ENCODE measurements around the gene RTN4. TPM values are rescaled to one million over a fixed set of nuclear protein-coding genes. Genes with fewer than 3 reads are reported as not detected.

Gene RTN4
- total and polyA plus RNA-seq, 4 donors, result 199 to 652 (median 553) TPM

GRCh38 chr2:54947646-54948045, 102.6 kb downstream of the RTN4 start:
- peak in 2 of 6 donors; percentile 57 to 66 for DNase-seq (ENCODE audit: low read depth in 4 of 6, low spot score in 6 of 6)
- H3K4me1 ChIP-seq (ENCODE audit: control insufficient read depth, insufficient read depth, low read length), result peaks cover 25% of the 10 kb centered on the region
- H3K27ac ChIP-seq (ENCODE audit: low read depth, low read length), result no peak overlapping the region
- no peak overlapping the region for H3K4me3 ChIP-seq (ENCODE audit: low read depth, low read length)
- no peaks in the 10 kb centered on the region for H3K27me3 ChIP-seq (ENCODE audit: control insufficient read depth, insufficient read depth, low read length)
- peaks cover 2% of the 10 kb centered on the region for H3K36me3 ChIP-seq (ENCODE audit: control insufficient read depth, insufficient read depth, low read length)
- H3K9me3 ChIP-seq (ENCODE audit: control insufficient read depth, insufficient read depth, low read length), result no peaks in the 10 kb centered on the region
- WGBS (ENCODE audit: insufficient coverage), result 32% methylated on average over 9 of the region's 9 CpGs

- no peaks in the 10 kb centered on the region for H3K9me3 ChIP-seq (ENCODE audit: control insufficient read depth, insufficient read depth, low read length)
- H3K36me3 ChIP-seq (ENCODE audit: control insufficient read depth, insufficient read depth, low read length), result peaks cover 2% of the 10 kb centered on the region
- H3K27ac ChIP-seq (ENCODE audit: low read depth, low read length), result no peak overlapping the region
- H3K4me3 ChIP-seq (ENCODE audit: low read depth, low read length), result no peak overlapping the region
- WGBS (ENCODE audit: insufficient coverage), result no CpG with 5 or more reads among the region's 11 CpGs
- DNase-seq (ENCODE audit: low read depth in 4 of 6, low spot score in 6 of 6), result peak in 2 of 6 donors; percentile 42 to 65
- H3K4me1 ChIP-seq (ENCODE audit: control insufficient read depth, insufficient read depth, low read length), result peaks cover 25% of the 10 kb centered on the region
- no peaks in the 10 kb centered on the region for H3K27me3 ChIP-seq (ENCODE audit: control insufficient read depth, insufficient read depth, low read length)
Measured at GRCh38 chr2:54947136-54947535, 103.1 kb downstream of the RTN4 start.

GRCh38 chr2:54946220-54946805, 103.9 kb downstream of the RTN4 start:
- H3K27ac ChIP-seq (ENCODE audit: low read depth, low read length), result no peak overlapping the region
- peaks cover 2% of the 10 kb centered on the region for H3K36me3 ChIP-seq (ENCODE audit: control insufficient read depth, insufficient read depth, low read length)
- no peak for DNase-seq (ENCODE audit: low read depth in 4 of 6, low spot score in 6 of 6)
- H3K4me1 ChIP-seq (ENCODE audit: control insufficient read depth, insufficient read depth, low read length), result peaks cover 29% of the 10 kb centered on the region
- no peaks in the 10 kb centered on the region for H3K27me3 ChIP-seq (ENCODE audit: control insufficient read depth, insufficient read depth, low read length)
- H3K4me3 ChIP-seq (ENCODE audit: low read depth, low read length), result no peak overlapping the region
- no peaks in the 10 kb centered on the region for H3K9me3 ChIP-seq (ENCODE audit: control insufficient read depth, insufficient read depth, low read length)
- 94% methylated on average over 3 of the region's 9 CpGs for WGBS (ENCODE audit: insufficient coverage)

- peak in 1 of 6 donors; percentile 83 for DNase-seq (ENCODE audit: low read depth in 4 of 6, low spot score in 6 of 6)
- Histone ChIP-seq H3K27me3 (ENCODE audit: control insufficient read depth, insufficient read depth, low read length) (no peaks in the 10 kb centered on the region), H3K4me3 (ENCODE audit: low read depth, low read length) (no peak overlapping the region), H3K27ac (ENCODE audit: low read depth, low read length) (peak overlapping the region; percentile 47), H3K36me3 (ENCODE audit: control insufficient read depth, insufficient read depth, low read length) (peaks cover 2% of the 10 kb centered on the region), H3K4me1 (ENCODE audit: control insufficient read depth, insufficient read depth, low read length) (peaks cover 31% of the 10 kb centered on the region), H3K9me3 (ENCODE audit: control insufficient read depth, insufficient read depth, low read length) (no peaks in the 10 kb centered on the region)
- WGBS (ENCODE audit: insufficient coverage), result 57% methylated on average over 7 of the region's 8 CpGs
Measured at GRCh38 chr2:54945391-54946219, 104.6 kb downstream of the RTN4 start.

- H3K36me3 ChIP-seq (ENCODE audit: control insufficient read depth, insufficient read depth, low read length), result peaks cover 2% of the 10 kb centered on the region
- no peaks in the 10 kb centered on the region for H3K27me3 ChIP-seq (ENCODE audit: control insufficient read depth, insufficient read depth, low read length)
- H3K4me3 ChIP-seq (ENCODE audit: low read depth, low read length), result no peak overlapping the region
- DNase-seq (ENCODE audit: low read depth in 4 of 6, low spot score in 6 of 6), result no peak
- no peak overlapping the region for H3K27ac ChIP-seq (ENCODE audit: low read depth, low read length)
- WGBS (ENCODE audit: insufficient coverage), result 75% methylated on average over 1 of the region's 1 CpG
- peaks cover 31% of the 10 kb centered on the region for H3K4me1 ChIP-seq (ENCODE audit: control insufficient read depth, insufficient read depth, low read length)
- H3K9me3 ChIP-seq (ENCODE audit: control insufficient read depth, insufficient read depth, low read length), result no peaks in the 10 kb centered on the region
Measured at GRCh38 chr2:54944724-54945326, 105.4 kb downstream of the RTN4 start.

- Histone ChIP-seq H3K27me3 (ENCODE audit: control insufficient read depth, insufficient read depth, low read length) (no peaks in the 10 kb centered on the region), H3K4me3 (ENCODE audit: low read depth, low read length) (no peak overlapping the region), H3K27ac (ENCODE audit: low read depth, low read length) (no peak overlapping the region), H3K9me3 (ENCODE audit: control insufficient read depth, insufficient read depth, low read length) (no peaks in the 10 kb centered on the region), H3K4me1 (ENCODE audit: control insufficient read depth, insufficient read depth, low read length) (peaks cover 20% of the 10 kb centered on the region), H3K36me3 (ENCODE audit: control insufficient read depth, insufficient read depth, low read length) (no peaks in the 10 kb centered on the region)
- no peak for DNase-seq (ENCODE audit: low read depth in 4 of 6, low spot score in 6 of 6)
- WGBS (ENCODE audit: insufficient coverage), result 90% methylated on average over 5 of the region's 5 CpGs
Measured at GRCh38 chr2:54942373-54942772, 107.9 kb downstream of the RTN4 start.

- H3K27me3 ChIP-seq (ENCODE audit: control insufficient read depth, insufficient read depth, low read length), result no peaks in the 10 kb centered on the region
- H3K27ac ChIP-seq (ENCODE audit: low read depth, low read length), result no peak overlapping the region
- WGBS (ENCODE audit: insufficient coverage), result 61% methylated on average over 7 of the region's 15 CpGs
- peaks cover 16% of the 10 kb centered on the region for H3K4me1 ChIP-seq (ENCODE audit: control insufficient read depth, insufficient read depth, low read length)
- no peak overlapping the region for H3K4me3 ChIP-seq (ENCODE audit: low read depth, low read length)
- DNase-seq (ENCODE audit: low read depth in 4 of 6, low spot score in 6 of 6), result peak in 2 of 6 donors; percentile 26 to 38
- no peaks in the 10 kb centered on the region for H3K36me3 ChIP-seq (ENCODE audit: control insufficient read depth, insufficient read depth, low read length)
- no peaks in the 10 kb centered on the region for H3K9me3 ChIP-seq (ENCODE audit: control insufficient read depth, insufficient read depth, low read length)
Measured at GRCh38 chr2:54941248-54941984, 108.8 kb downstream of the RTN4 start.

GRCh38 chr2:54940723-54941122, 109.5 kb downstream of the RTN4 start:
- H3K4me1 ChIP-seq (ENCODE audit: control insufficient read depth, insufficient read depth, low read length), result peaks cover 11% of the 10 kb centered on the region
- no peaks in the 10 kb centered on the region for H3K27me3 ChIP-seq (ENCODE audit: control insufficient read depth, insufficient read depth, low read length)
- WGBS (ENCODE audit: insufficient coverage), result no CpG with 5 or more reads among the region's 3 CpGs
- H3K4me3 ChIP-seq (ENCODE audit: low read depth, low read length), result no peak overlapping the region
- H3K9me3 ChIP-seq (ENCODE audit: control insufficient read depth, insufficient read depth, low read length), result no peaks in the 10 kb centered on the region
- H3K27ac ChIP-seq (ENCODE audit: low read depth, low read length), result no peak overlapping the region
- no peaks in the 10 kb centered on the region for H3K36me3 ChIP-seq (ENCODE audit: control insufficient read depth, insufficient read depth, low read length)
- DNase-seq (ENCODE audit: low read depth in 4 of 6, low spot score in 6 of 6), result no peak

GRCh38 chr2:54939446-54940118, 110.7 kb downstream of the RTN4 start:
- Histone ChIP-seq H3K4me3 (ENCODE audit: low read depth, low read length) (no peak overlapping the region), H3K9me3 (ENCODE audit: control insufficient read depth, insufficient read depth, low read length) (no peaks in the 10 kb centered on the region), H3K27me3 (ENCODE audit: control insufficient read depth, insufficient read depth, low read length) (no peaks in the 10 kb centered on the region), H3K4me1 (ENCODE audit: control insufficient read depth, insufficient read depth, low read length) (peaks cover 7% of the 10 kb centered on the region), H3K36me3 (ENCODE audit: control insufficient read depth, insufficient read depth, low read length) (no peaks in the 10 kb centered on the region), H3K27ac (ENCODE audit: low read depth, low read length) (no peak overlapping the region)
- 100% methylated on average over 3 of the region's 7 CpGs for WGBS (ENCODE audit: insufficient coverage)
- no peak for DNase-seq (ENCODE audit: low read depth in 4 of 6, low spot score in 6 of 6)

Measured in spinal cord (tissue), 10 donors.